NCI-H345 (cell line): ENCODE results near the gene CD226.

Source experiments
- DNase-seq: peaks from one replicate; lab custom pipeline; 2025; lab: John Stamatoyannopoulos, UW

Gene CD226

DNA sequence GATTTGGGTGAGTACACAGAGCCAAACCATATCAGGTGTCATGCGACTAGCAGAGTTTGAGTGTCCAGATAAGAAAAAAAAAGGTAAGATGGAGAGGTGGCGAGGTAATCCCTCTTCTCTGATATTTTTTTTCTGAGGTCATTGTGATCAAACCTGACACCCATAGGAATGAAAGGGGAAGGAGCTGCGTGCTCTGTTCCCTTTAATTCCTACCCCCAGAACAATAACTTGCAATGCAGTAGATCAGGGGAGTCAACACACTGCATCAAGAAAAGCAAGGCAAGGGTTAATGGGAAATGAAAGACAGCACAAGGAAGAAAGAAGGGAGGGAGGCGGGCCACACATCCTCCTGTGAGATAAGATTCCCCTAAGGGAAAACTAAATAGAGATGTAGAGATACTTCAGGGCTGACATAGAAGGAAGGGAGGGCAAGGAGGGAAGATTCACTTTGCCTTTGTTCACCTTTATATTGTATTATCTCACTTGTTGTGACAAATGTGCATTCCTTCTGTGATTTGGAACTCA lies 132.8 kb downstream of the CD226 start:
- no peak for DNase-seq

GRCh38 chr18:69813559-69813958 lies 134.1 kb downstream of the CD226 start:
- no peak for DNase-seq

- no peak for DNase-seq
Measured at GRCh38 chr18:69808399-69808798, 139.3 kb downstream of the CD226 start.

- no peak for DNase-seq
Measured at GRCh38 chr18:69804776-69805501, 142.7 kb downstream of the CD226 start.
